Measurements from ENCODE around the gene CBX7. TPM values are rescaled to one million over a fixed set of nuclear protein-coding genes. Genes with fewer than 3 reads are reported as not detected.

The CBX7 gene
- total RNA-seq (10 to 100 TPM; 50.9 to 99.4 (median 64.6) TPM), polyA plus RNA-seq (10 to 100 TPM; 20.2 to 62.0 (median 26.8) TPM)
- long read RNA-seq, donor 1, full-length matches to known transcripts: 1 of 1 reads
- long read RNA-seq, donor 1, partial matches to known transcripts: 0 of 1 reads
- long read RNA-seq, donor 1, other reads (novel, unspliced or antisense): 0 of 1 reads
- long read RNA-seq, donor 2: 0 reads

DNA sequence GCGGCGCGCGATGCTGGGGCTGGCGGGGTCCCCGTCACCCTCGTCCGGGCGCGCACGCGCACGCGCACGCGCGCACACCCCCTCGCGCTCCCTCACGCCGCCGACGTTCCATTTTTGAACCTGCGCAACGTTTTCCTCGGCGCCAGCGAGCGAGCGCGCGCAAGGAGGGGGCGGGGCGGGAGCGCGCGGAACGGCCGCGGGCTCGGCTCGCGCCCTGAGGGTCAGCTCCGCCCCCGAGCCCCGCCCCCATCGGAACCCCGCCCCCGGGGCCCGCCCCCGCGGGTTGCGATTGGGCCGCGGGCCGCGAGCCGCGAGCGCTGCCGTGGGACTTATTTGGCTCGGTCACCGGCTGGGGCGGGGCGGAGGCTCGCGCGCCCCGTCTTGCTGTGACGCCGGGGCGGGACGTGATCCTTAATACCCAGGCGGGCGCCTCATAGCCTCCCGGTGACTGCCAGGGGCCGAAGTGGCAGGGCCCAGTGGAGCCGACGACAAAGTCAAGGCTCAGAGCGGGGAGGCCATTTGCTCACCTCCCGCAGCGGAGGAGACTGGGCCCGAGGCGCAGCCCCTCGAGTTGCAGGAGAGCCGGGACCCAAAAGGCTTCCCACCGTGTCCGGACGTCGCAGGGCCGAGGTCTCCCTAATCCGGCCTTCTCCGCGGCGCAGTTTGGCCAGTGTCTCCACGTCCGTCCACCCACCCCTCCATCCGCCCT, at the start of gene CBX7:
TSS of gene CBX7 (minus strand) at position 170 of the 709 bp plus-strand sequence. CDS start 236 bp downstream, outside the sequence.
- intact Hi-C loops (cut with DNase I; ENCODE audit: low total_unique reads): no loop called here

DNA sequence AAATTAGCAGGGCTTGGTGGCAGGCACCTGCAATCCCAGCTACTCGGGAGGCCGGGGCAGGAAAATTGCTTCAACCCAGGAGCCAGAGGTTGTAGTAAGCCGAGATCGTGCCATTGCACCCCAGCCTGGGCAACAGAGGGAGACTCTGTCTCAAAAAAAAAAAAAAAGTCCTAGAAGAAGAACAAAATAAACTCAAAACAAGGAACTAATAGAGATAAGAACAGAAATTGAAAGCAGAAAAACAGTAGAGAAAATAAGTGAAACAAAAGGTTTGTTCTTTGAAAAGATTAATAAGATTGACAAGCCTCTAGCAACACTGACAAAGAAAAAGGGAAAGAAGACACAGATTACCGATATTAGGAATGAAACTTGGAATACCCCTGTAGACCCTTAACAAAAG, 45.1 kb upstream of the CBX7 start:
- Histone ChIP-seq H3K27ac (peak overlapping the region in 1 of 8 donors; percentile 30), H3K4me1 (peaks cover 0 to 11% (median 0%) of the 10 kb centered on the region in 6 donors), H3K27me3 (replicated peaks in 1 of 7) (no peaks in the 10 kb centered on the region), H3K36me3 (no peaks in the 10 kb centered on the region), H3K4me3 (no peak overlapping the region), H3K9me3 (peaks cover 0 to 25% (median 8%) of the 10 kb centered on the region in 8 donors)
- intact Hi-C loops (cut with DNase I; ENCODE audit: low total_unique reads): no loop called here
- WGBS, 5 donors: 69 to 91% (median 81%) methylated on average over 5 of the region's 5 CpGs
- TF ChIP-seq POLR2A (IDR thresholded peaks at IDR 0.05) (no peak), POLR2AphosphoS5 (IDR thresholded peaks at IDR 0.05) (no peak)
- TF ChIP-seq, protein P1, sequence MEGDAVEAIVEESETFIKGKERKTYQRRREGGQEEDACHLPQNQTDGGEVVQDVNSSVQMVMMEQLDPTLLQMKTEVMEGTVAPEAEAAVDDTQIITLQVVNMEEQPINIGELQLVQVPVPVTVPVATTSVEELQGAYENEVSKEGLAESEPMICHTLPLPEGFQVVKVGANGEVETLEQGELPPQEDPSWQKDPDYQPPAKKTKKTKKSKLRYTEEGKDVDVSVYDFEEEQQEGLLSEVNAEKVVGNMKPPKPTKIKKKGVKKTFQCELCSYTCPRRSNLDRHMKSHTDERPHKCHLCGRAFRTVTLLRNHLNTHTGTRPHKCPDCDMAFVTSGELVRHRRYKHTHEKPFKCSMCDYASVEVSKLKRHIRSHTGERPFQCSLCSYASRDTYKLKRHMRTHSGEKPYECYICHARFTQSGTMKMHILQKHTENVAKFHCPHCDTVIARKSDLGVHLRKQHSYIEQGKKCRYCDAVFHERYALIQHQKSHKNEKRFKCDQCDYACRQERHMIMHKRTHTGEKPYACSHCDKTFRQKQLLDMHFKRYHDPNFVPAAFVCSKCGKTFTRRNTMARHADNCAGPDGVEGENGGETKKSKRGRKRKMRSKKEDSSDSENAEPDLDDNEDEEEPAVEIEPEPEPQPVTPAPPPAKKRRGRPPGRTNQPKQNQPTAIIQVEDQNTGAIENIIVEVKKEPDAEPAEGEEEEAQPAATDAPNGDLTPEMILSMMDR (IDR thresholded peaks at IDR 0.05 in 8 of 11, conservative IDR thresholded peaks at IDR 0.05 in 3 of 11): no peak
- no peak for DNase-seq

More for the DNA sequence above, at the start of gene CBX7:
- Histone ChIP-seq H3K36me3 (peaks cover 0 to 27% (median 3%) of the 10 kb centered on the region in 6 donors), H3K27ac (peak within 1 kb of the TSS; percentile 89 to 98 (median 95)), H3K27me3 (replicated peaks in 1 of 7) (peaks cover 0 to 27% (median 0%) of the 10 kb centered on the region in 7 donors), H3K4me3 (peak within 1 kb of the TSS; percentile 60 to 97 (median 80)), H3K9me3 (no peaks in the 10 kb centered on the region), H3K4me1 (peaks cover 37 to 58% (median 52%) of the 10 kb centered on the region in 6 donors)
- peak; percentile 99 for DNase-seq
- TF ChIP-seq POLR2A (IDR thresholded peaks at IDR 0.05): peak in 1 of 3 donors; percentile 74
- TF ChIP-seq, protein P1 (IDR thresholded peaks at IDR 0.05 in 8 of 11, conservative IDR thresholded peaks at IDR 0.05 in 3 of 11): no peak
- peak; percentile 92 to 95 (median 94) for TF ChIP-seq POLR2AphosphoS5 (IDR thresholded peaks at IDR 0.05)
- WGBS, 5 donors: 0 to 1% (median 1%) methylated on average over 18 to 98 of the region's 98 CpGs

DNA sequence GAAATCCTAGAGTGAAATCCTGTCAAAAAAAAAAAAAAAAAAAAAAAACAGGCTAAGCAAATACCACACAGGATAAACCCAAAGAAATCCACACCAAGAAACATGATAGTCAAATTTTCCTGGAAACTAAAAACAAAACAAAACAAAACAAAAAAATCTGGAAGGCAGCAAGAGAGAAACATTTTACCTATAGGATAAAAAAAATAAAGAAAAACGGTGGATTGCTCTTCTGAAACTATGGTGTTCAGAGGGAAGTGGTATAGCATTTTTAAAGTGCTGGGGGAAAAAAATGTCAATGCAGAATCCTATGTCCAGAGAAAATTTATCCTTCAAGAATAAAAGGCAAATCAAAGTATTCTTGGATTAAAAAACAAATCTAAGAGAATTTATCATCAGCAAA, 41.6 kb upstream of the CBX7 start:
- Histone ChIP-seq H3K4me3 (no peak overlapping the region), H3K27me3 (replicated peaks in 1 of 7) (no peaks in the 10 kb centered on the region), H3K4me1 (peaks cover 0 to 11% (median 0%) of the 10 kb centered on the region in 6 donors), H3K9me3 (peaks cover 0 to 25% (median 8%) of the 10 kb centered on the region in 8 donors), H3K27ac (no peak overlapping the region), H3K36me3 (no peaks in the 10 kb centered on the region)
- intact Hi-C loops (cut with DNase I; ENCODE audit: low total_unique reads): no loop called here
- no peak for TF ChIP-seq POLR2AphosphoS5 (IDR thresholded peaks at IDR 0.05)
- no peak for TF ChIP-seq POLR2A (IDR thresholded peaks at IDR 0.05)
- TF ChIP-seq, protein P1 (IDR thresholded peaks at IDR 0.05 in 8 of 11, conservative IDR thresholded peaks at IDR 0.05 in 3 of 11): no peak
- 0 to 91% (median 0%) methylated on average over 1 of the region's 1 CpG for WGBS, 5 donors
- DNase-seq: no peak

DNA sequence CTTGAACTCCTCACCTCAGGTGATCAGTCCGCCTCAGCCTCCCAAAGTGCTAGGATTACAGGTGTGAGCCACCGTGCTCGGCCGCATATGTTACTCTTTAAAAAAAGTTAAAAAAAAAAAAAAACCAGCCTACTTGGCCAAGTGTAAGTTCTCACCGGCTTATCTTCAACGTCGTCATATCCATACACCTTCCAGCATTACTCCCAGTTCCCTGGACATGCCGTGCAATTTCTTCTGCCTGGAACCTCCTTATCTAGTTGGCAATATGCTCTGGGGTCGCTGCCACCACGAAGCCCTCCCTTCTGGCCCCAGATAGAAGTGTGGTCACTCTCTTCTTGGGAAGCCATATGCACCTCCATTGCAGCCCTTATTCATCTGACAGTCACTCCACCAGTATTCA, 36.3 kb upstream of the CBX7 start:
- TF ChIP-seq POLR2A (IDR thresholded peaks at IDR 0.05) (no peak), POLR2AphosphoS5 (IDR thresholded peaks at IDR 0.05) (no peak)
- TF ChIP-seq, protein P1 (IDR thresholded peaks at IDR 0.05 in 8 of 11, conservative IDR thresholded peaks at IDR 0.05 in 3 of 11): no peak
- H3K9me3 ChIP-seq: peaks cover 0 to 14% (median 4%) of the 10 kb centered on the region in 8 donors
- intact Hi-C loops (cut with DNase I; ENCODE audit: low total_unique reads): no loop called here
- DNase-seq: peak; percentile 6
- 84 to 92% (median 85%) methylated on average over 10 of the region's 10 CpGs for WGBS, 5 donors
- peaks cover 0 to 7% (median 0%) of the 10 kb centered on the region in 7 donors for H3K27me3 ChIP-seq (replicated peaks in 1 of 7)
- no peaks in the 10 kb centered on the region for H3K36me3 ChIP-seq
- peaks cover 0 to 13% (median 3%) of the 10 kb centered on the region in 6 donors for H3K4me1 ChIP-seq
- no peak overlapping the region for H3K4me3 ChIP-seq
- no peak overlapping the region for H3K27ac ChIP-seq

Measured in spleen (tissue), 13 donors.